Mesothelial cell of epicardium (in vitro differentiated cells): Measurements from ENCODE around the gene IGSF9. TPM values are rescaled to one million over a fixed set of nuclear protein-coding genes. Genes with fewer than 3 reads are reported as not detected.

Experiments
- DNase-seq, 2 experiments: peaks; one replicate each; pipeline ENCODE4 v3.0.0; 2021; ENCODE audit warnings: low spot score in 2 of 2; ENCODE audit not compliant: unreplicated experiment in 2 of 2
- H3K27ac Mint-ChIP-seq: 2 replicates; pipeline ENCODE4 v1.8.0; 2021; ENCODE audit warnings: mixed read lengths
- H3K27me3 Mint-ChIP-seq: 2 replicates; pipeline ENCODE4 v1.8.0; 2021; ENCODE audit warnings: low read depth, mixed read lengths
- H3K36me3 Mint-ChIP-seq: 2 replicates; pipeline ENCODE4 v1.8.0; 2021; ENCODE audit warnings: mixed read lengths
- H3K4me1 Mint-ChIP-seq: 2 replicates; pipeline ENCODE4 v1.8.0; 2021; ENCODE audit warnings: mixed read lengths
- H3K4me3 Mint-ChIP-seq: 2 replicates; pipeline ENCODE4 v1.8.0; 2021; ENCODE audit warnings: mild to moderate bottlenecking, moderate library complexity, mixed read lengths
- H3K9me3 Mint-ChIP-seq: 2 replicates; pipeline ENCODE4 v1.8.0; 2021; ENCODE audit warnings: mixed read lengths
- CTCF ChIP-seq: fragments of 200-600 bp; sonication (generic); IDR thresholded peaks from one replicate; pipeline ENCODE4 v1.5.0; 2021; ENCODE audit warnings: antibody characterized with exemption; ENCODE audit not compliant: unreplicated experiment
- microRNA-seq: library from miRNA; unstranded; fragments of <30 nt; microRNA quantifications from one replicate; pipeline ENCODE4 v1.2.0, GENCODE V29; 2021; ENCODE audit warnings: inconsistent platforms, mixed read lengths
- total RNA-seq: library from RNA; stranded (reverse); gene quantifications from 3 replicates; pipeline ENCODE4 v1.2.1, GENCODE V29; 2021

The IGSF9 gene
- total RNA-seq, 1 donor from 2014 or later: 76.9 TPM

DNA sequence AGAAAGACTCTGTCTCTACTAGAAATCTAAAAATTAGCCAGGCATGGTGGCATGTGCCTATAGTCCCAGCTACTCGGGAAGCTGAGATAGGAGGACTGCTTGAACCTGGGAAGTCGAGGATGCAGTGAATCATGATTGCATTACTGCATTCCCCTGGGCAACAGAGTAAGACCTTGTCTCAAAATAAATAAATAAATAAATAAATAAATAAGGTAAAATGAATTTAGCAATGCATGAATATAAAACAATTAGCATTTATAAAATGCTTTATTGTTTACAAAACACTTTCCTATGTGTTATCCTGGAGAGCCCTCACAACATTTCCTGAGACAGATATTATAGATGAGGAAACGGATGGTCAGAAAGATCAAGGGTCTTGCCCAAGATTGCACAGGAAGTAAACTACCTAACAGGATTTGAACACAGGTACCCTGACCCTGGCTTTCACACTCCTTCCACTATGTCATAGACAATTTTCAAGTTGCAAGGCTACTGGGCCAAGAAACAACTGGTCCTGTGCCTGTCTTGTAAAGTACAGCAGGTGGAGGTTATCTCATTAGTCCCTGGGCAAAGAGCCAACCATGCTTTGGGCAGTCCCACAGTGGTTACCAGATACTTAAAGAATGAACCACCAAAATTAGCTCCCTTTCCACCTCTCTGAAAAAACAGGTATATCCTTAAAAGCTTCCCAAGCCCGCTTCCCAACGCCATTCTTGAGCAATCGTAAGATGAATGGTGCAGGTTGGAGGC is 67.5 kb downstream of the IGSF9 start:
- H3K4me1 Mint-ChIP-seq: peaks cover 3% of the 10 kb centered on the region
- no peak overlapping the region for H3K27ac Mint-ChIP-seq
- no peaks in the 10 kb centered on the region for H3K36me3 Mint-ChIP-seq
- no peak for DNase-seq
- no peaks in the 10 kb centered on the region for H3K9me3 Mint-ChIP-seq
- TF ChIP-seq CTCF: no peak
- H3K27me3 Mint-ChIP-seq: peaks cover 2% of the 10 kb centered on the region
- H3K4me3 Mint-ChIP-seq: no peak overlapping the region

Small RNA genes within 50 kb of the gene (microRNA-seq; reads per million reads assigned to microRNA genes)
- not detected for gene MIR4259

Other genes with a start within 250 kb of the IGSF9 start
- not detected in 3 replicates for gene CRP, start 231.0 kb downstream of the IGSF9 start, total RNA-seq
- 40.1 to 42.1 TPM (median 41.3 TPM) in 3 replicates for gene DUSP23, start 164.7 kb downstream of the IGSF9 start, total RNA-seq
- 0.60 to 0.62 TPM (median 0.61 TPM) in 3 replicates for gene FCRL6, start 143.3 kb downstream of the IGSF9 start, total RNA-seq
- not detected in 3 replicates for gene SLAMF8, start 118.7 kb downstream of the IGSF9 start, total RNA-seq
- not detected in 3 replicates for gene VSIG8, start 83.0 kb downstream of the IGSF9 start, total RNA-seq
- gene CFAP45, start 45.4 kb downstream of the IGSF9 start, total RNA-seq: 0.18 to 0.20 TPM (median 0.20 TPM) in 3 replicates
- 41.6 to 46.2 TPM (median 44.6 TPM) in 3 replicates for gene TAGLN2, start 20.1 kb downstream of the IGSF9 start, total RNA-seq
- gene SLAMF9, start 8.6 kb upstream of the IGSF9 start, total RNA-seq: not detected in 3 replicates
- 17.0 to 17.9 TPM (median 17.3 TPM) in 3 replicates for gene PIGM, start 86.4 kb upstream of the IGSF9 start, total RNA-seq
- 0.14 to 0.27 TPM (median 0.22 TPM) in 3 replicates for gene KCNJ10, start 124.5 kb upstream of the IGSF9 start, total RNA-seq
- 0.07 to 0.09 TPM in 2 of 3 replicates, not detected in the other for gene KCNJ9, start 135.9 kb upstream of the IGSF9 start, total RNA-seq
- gene IGSF8, start 153.0 kb upstream of the IGSF9 start, total RNA-seq: 32.3 to 36.3 TPM (median 33.2 TPM) in 3 replicates
- gene ATP1A2, start 170.1 kb upstream of the IGSF9 start, total RNA-seq: 0.54 to 0.76 TPM (median 0.64 TPM) in 3 replicates
- gene ATP1A4, start 206.0 kb upstream of the IGSF9 start, total RNA-seq: 0.29 to 0.38 TPM (median 0.33 TPM) in 3 replicates
- gene CASQ1, start 245.0 kb upstream of the IGSF9 start, total RNA-seq: 0.16 to 0.27 TPM in 2 of 3 replicates, not detected in the other